Osteoblast (primary cell): ENCODE measurements around the gene PIK3AP1. TPM values are rescaled to one million over a fixed set of nuclear protein-coding genes. Genes with fewer than 3 reads are reported as not detected.
"Not testable (repeated sequence)": the region's sequence is repeated elsewhere in the genome, so short reads cannot be mapped to it uniquely, and the experiment has no call there.

Experiments used
- DNase-seq: peaks from one replicate; pipeline ENCODE4 v3.0.0; 2011; ENCODE audit warnings: low spot score, mixed read lengths; ENCODE audit not compliant: insufficient read length; ENCODE audit errors: missing footprints
- H2AFZ ChIP-seq: 2 replicates; pipeline ENCODE4 v1.6.0; 2011; ENCODE audit warnings: mild to moderate bottlenecking, low read length
- H3K27ac ChIP-seq: 2 replicates; pipeline ENCODE4 v1.5.1; 2011; ENCODE audit warnings: mild to moderate bottlenecking, low read depth, low read length, moderate library complexity
- H3K27me3 ChIP-seq: 2 replicates; pipeline ENCODE4 v1.6.0; 2012; ENCODE audit warnings: mild to moderate bottlenecking, control low read depth, inconsistent platforms, low read length, moderate library complexity; ENCODE audit not compliant: insufficient read depth
- H3K36me3 ChIP-seq: 2 replicates; pipeline ENCODE4 v1.5.1; 2011; ENCODE audit warnings: mild to moderate bottlenecking, low read length, control low read depth, moderate library complexity; ENCODE audit not compliant: insufficient read depth
- H3K4me1 ChIP-seq: 2 replicates; pipeline ENCODE4 v1.5.1; 2011; ENCODE audit warnings: mild to moderate bottlenecking, low read length, control low read depth, moderate library complexity; ENCODE audit not compliant: insufficient read depth
- H3K4me2 ChIP-seq: 2 replicates; pipeline ENCODE4 v1.6.0; 2011; ENCODE audit warnings: mild to moderate bottlenecking, low read length; ENCODE audit not compliant: insufficient read depth
- H3K4me3 ChIP-seq: fragments of 200-600 bp; sonication (generic); 3 replicates; pipeline ENCODE4 v1.5.1; 2012; ENCODE audit warnings: mild to moderate bottlenecking, low read length, inconsistent platforms; ENCODE audit not compliant: insufficient read depth
- H3K79me2 ChIP-seq: 2 replicates; pipeline ENCODE4 v1.6.0; 2012; ENCODE audit warnings: mild to moderate bottlenecking, low read length, control low read depth, inconsistent platforms; ENCODE audit not compliant: insufficient read depth
- H3K9me3 ChIP-seq: 2 replicates; pipeline ENCODE4 v1.5.1; 2011; ENCODE audit warnings: low read depth, low read length, control low read depth
- H4K20me1 ChIP-seq: 2 replicates; pipeline ENCODE4 v1.6.0; 2012; ENCODE audit warnings: mild to moderate bottlenecking, low read length, control low read depth; ENCODE audit not compliant: insufficient read depth
- total RNA-seq: library from RNA; depleted of rRNA; stranded (reverse); fragments of >200 nt; gene quantifications from 2 replicates; pipeline ENCODE4 v1.2.3, GENCODE V29; 2012
- TF ChIP-seq, protein P1 (sequence below): IDR thresholded peaks from 2 replicates; pipeline ENCODE4 v1.5.1; 2011; ENCODE audit warnings: mild to moderate bottlenecking, low read depth, low read length, moderate library complexity; ENCODE audit errors: extremely low read depth

Gene PIK3AP1
- total RNA-seq, 1 donor: 0.36 TPM

DNA sequence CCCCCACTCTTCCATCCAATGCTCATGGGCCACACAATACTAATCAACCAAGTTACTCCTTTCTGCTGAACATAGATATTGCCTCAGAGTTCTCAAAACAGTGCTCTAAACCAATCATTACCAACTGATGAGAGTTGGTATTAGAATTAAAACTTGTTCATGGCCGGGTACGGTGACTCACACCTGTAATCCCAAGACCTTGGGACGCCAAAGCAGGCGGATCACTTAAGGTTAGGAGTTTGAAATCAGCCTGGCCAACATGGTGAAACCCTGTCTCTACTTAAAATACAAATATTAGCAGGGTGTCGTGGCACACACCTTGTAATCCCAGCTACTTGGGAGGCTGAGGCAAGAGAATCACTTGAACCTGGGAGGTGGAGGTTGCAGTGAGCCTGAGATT lies 141.7 kb downstream of the PIK3AP1 start:
- Histone ChIP-seq H3K79me2 (peaks cover 97% of the 10 kb centered on the region), H3K27ac (no peak overlapping the region), H4K20me1 (peaks cover 60% of the 10 kb centered on the region), H3K9me3 (no peaks in the 10 kb centered on the region), H3K4me2 (no peak overlapping the region), H3K4me3 (no peak overlapping the region), H3K36me3 (peaks cover 7% of the 10 kb centered on the region), H3K27me3 (no peaks in the 10 kb centered on the region), H3K4me1 (peaks cover 4% of the 10 kb centered on the region), H2AFZ (no peak overlapping the region)
- DNase-seq: no peak
- TF ChIP-seq, protein P1, sequence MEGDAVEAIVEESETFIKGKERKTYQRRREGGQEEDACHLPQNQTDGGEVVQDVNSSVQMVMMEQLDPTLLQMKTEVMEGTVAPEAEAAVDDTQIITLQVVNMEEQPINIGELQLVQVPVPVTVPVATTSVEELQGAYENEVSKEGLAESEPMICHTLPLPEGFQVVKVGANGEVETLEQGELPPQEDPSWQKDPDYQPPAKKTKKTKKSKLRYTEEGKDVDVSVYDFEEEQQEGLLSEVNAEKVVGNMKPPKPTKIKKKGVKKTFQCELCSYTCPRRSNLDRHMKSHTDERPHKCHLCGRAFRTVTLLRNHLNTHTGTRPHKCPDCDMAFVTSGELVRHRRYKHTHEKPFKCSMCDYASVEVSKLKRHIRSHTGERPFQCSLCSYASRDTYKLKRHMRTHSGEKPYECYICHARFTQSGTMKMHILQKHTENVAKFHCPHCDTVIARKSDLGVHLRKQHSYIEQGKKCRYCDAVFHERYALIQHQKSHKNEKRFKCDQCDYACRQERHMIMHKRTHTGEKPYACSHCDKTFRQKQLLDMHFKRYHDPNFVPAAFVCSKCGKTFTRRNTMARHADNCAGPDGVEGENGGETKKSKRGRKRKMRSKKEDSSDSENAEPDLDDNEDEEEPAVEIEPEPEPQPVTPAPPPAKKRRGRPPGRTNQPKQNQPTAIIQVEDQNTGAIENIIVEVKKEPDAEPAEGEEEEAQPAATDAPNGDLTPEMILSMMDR: no peak

DNA sequence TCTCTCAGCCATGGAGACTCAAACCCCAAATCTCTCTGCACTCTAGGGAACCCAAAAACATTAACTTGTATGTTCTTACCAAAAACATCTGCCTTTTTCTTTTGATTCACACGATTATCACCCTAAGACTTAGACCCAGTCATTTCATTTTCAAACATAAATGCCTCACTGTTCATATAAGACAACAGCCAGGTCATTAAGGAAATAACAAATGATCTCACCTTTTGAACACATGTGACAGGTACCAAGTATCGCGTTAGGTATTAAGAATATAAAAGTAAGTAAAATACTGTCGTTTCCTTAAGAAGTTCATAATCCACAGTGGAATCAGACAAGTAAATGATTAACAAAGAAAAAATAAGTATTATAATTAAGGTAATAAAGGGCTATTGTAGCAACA lies 142.3 kb downstream of the PIK3AP1 start:
- no peak overlapping the region for H3K4me3 ChIP-seq
- H3K27ac ChIP-seq: no peak overlapping the region
- H2AFZ ChIP-seq: no peak overlapping the region
- peaks cover 97% of the 10 kb centered on the region for H3K79me2 ChIP-seq
- no peak overlapping the region for H3K4me2 ChIP-seq
- TF ChIP-seq, protein P1: no peak
- no peaks in the 10 kb centered on the region for H3K9me3 ChIP-seq
- peaks cover 7% of the 10 kb centered on the region for H3K36me3 ChIP-seq
- H3K4me1 ChIP-seq: peaks cover 4% of the 10 kb centered on the region
- no peaks in the 10 kb centered on the region for H3K27me3 ChIP-seq
- DNase-seq: no peak
- peaks cover 58% of the 10 kb centered on the region for H4K20me1 ChIP-seq

GRCh38 chr10:96577069-96577468 lies 143.2 kb downstream of the PIK3AP1 start:
- Histone ChIP-seq H3K79me2 (peaks cover 97% of the 10 kb centered on the region), H3K4me2 (no peak overlapping the region), H3K27me3 (no peaks in the 10 kb centered on the region), H3K36me3 (peaks cover 7% of the 10 kb centered on the region), H3K27ac (no peak overlapping the region), H4K20me1 (peaks cover 59% of the 10 kb centered on the region), H3K4me1 (peaks cover 4% of the 10 kb centered on the region), H3K4me3 (no peak overlapping the region), H3K9me3 (no peaks in the 10 kb centered on the region), H2AFZ (no peak overlapping the region)
- no peak for DNase-seq
- TF ChIP-seq, protein P1: no peak

DNA sequence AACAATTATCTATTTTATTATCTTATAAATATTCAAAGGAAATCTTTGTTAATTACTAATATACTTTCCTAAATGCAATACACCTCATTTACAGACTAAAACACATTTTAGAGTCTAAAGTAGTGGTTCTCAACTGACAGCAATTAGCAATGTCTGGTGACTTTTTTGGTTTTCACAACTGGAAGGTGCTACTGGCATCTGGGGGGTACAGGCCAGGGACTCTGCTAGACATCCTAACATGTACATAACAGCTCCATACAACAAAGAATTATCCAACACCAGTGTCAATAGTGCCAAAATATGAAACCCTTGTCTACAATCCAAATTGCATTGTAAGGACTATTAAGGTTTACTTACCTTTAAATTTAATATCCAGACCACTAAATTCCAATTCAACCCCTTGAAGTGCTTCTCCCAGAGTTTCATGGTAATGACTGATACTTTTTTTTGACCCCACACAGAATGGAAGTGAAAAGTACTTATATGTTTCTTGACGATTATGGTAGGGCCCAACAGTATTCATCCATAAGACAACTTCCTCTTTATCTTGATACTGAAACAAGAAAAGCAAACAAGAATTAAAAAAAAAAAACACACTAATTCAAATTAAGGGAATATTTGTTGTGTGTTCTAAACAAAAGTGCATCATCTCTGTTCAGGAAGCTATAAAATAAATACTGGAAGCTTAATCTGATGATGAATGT lies 143.9 kb downstream of the PIK3AP1 start:
- TF ChIP-seq, protein P1: no peak
- H3K4me3 ChIP-seq: no peak overlapping the region
- peaks cover 97% of the 10 kb centered on the region for H3K79me2 ChIP-seq

DNA sequence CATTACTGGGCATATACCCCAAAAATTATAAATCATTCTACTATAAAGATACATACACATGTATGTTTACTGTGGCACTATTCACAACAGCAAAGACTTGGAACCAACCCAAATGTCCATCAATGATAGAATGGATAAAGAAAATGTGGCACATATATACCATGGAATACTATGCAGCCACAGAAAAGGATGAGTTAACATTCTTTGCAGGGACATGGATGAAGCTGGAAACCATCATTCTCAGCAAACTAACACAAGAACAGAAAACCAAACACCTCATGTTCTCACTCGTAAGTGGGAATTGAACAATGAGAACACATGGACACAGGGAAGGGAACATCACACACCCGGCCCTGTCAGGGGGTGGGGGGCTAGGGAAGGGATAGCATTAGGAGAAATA lies 145.8 kb downstream of the PIK3AP1 start:
- H3K79me2 ChIP-seq: peaks cover 98% of the 10 kb centered on the region
- H3K9me3 ChIP-seq, DNase-seq, H3K27ac ChIP-seq, H3K4me3 ChIP-seq, H3K4me2 ChIP-seq, H3K36me3 ChIP-seq, H3K4me1 ChIP-seq, H3K27me3 ChIP-seq, H2AFZ ChIP-seq: not testable (repeated sequence)
- H4K20me1 ChIP-seq: peaks cover 53% of the 10 kb centered on the region

More for the DNA sequence above, 143.9 kb downstream of the PIK3AP1 start:
- Histone ChIP-seq H3K4me1 (no peaks in the 10 kb centered on the region), H4K20me1 (peaks cover 58% of the 10 kb centered on the region), H2AFZ (no peak overlapping the region), H3K9me3 (no peaks in the 10 kb centered on the region), H3K36me3 (peaks cover 7% of the 10 kb centered on the region), H3K27ac (no peak overlapping the region), H3K27me3 (no peaks in the 10 kb centered on the region), H3K4me2 (no peak overlapping the region)
- DNase-seq: no peak
